Esophagus (tissue), 2 donors: Measurements from ENCODE around the gene C16orf95. TPM values are rescaled to one million over a fixed set of nuclear protein-coding genes. Genes with fewer than 3 reads are reported as not detected.
"Not testable (repeated sequence)": the region's sequence is repeated elsewhere in the genome, so short reads cannot be mapped to it uniquely, and the experiment has no call there.

Experiments used
- H3K27ac ChIP-seq, 2 donors: one replicate each; pipeline ENCODE4 v1.5.1; 2013; ENCODE audit warnings: low read depth in 2 of 2, mild to moderate bottlenecking in 2 of 2, inconsistent platforms in 1 of 2, low read length in 1 of 2, moderate library complexity in 1 of 2
- H3K27me3 ChIP-seq, 2 donors: one replicate each; pipeline ENCODE4 v1.6.1; 2013; ENCODE audit warnings: low read length in 2 of 2, control low read depth in 1 of 2, mild to moderate bottlenecking in 1 of 2; ENCODE audit not compliant: insufficient read depth in 2 of 2, control insufficient read depth in 1 of 2
- H3K36me3 ChIP-seq, 2 donors: one replicate each; pipeline ENCODE4 v1.6.1; 2013; ENCODE audit warnings: low read length in 1 of 2; ENCODE audit not compliant: control insufficient read depth in 2 of 2, insufficient read depth in 2 of 2
- H3K4me1 ChIP-seq, 2 donors: one replicate each; pipeline ENCODE4 v1.6.1; 2013; ENCODE audit warnings: low read length in 1 of 2; ENCODE audit not compliant: control insufficient read depth in 2 of 2, insufficient read depth in 2 of 2
- H3K4me3 ChIP-seq, 2 donors: one replicate each; pipeline ENCODE4 v1.5.1; 2013; ENCODE audit warnings: low read length in 2 of 2, mild to moderate bottlenecking in 2 of 2, low read depth in 1 of 2, moderate library complexity in 1 of 2
- H3K9me3 ChIP-seq, 2 donors: one replicate each; pipeline ENCODE4 v1.6.1; 2013; ENCODE audit warnings: mild to moderate bottlenecking in 2 of 2, low read depth in 1 of 2, low read length in 1 of 2, moderate library complexity in 1 of 2; ENCODE audit not compliant: control insufficient read depth in 2 of 2, insufficient read depth in 1 of 2
- WGBS, 2 donors: extraction: QIAGEN DNeasy Blood & Tissue Kit; methylation state at CpG; one replicate each; pipeline ENCODE4 v1.1.7; 2013; 5-methylcytosine and 5-hydroxymethylcytosine counted together
- polyA plus RNA-seq, 2 donors: library from polyadenylated mRNA; stranded (reverse); fragments of 200-250 nt; gene quantifications; one replicate each; pipeline ENCODE4 v1.2.3, GENCODE V29; 2013
- donor health status: healthy with polysubstance abuse.
- donor health status: Bipolar disorder and iron deficiency.

The C16orf95 gene
- polyA plus RNA-seq, 2 donors: 3.4 to 3.8 TPM

DNA sequence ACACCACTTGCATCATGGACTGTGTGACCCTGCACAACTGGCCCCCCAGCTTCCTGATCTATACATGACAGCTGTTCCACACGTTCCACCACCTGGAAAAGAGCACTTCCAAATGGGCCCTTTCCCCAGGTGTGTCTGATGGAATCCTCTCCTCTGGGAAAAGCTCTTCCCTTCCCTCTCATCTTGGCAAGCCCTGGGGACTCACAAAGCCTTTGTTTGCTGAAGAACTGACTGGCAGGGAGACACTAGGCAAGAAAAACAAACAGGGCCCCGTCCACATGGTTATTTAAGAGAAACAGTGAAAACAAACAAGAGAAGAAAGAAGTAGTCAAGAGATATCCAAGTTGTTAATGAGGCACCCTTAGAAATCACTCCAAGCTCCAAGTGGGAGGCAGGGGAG is 52.6 kb downstream of the C16orf95 start:
- peaks cover 0 to 3% of the 10 kb centered on the region in 2 donors for H3K9me3 ChIP-seq
- no peak overlapping the region for H3K4me3 ChIP-seq
- no peaks in the 10 kb centered on the region for H3K27me3 ChIP-seq
- H3K27ac ChIP-seq: no peak overlapping the region
- 48 to 50% methylated on average over 2 of the region's 2 CpGs for WGBS, 2 donors
- H3K36me3 ChIP-seq: no peaks in the 10 kb centered on the region
- no peaks in the 10 kb centered on the region for H3K4me1 ChIP-seq

GRCh38 chr16:87263418-87264052 is 53.7 kb downstream of the C16orf95 start:
- 85 to 88% methylated on average over 15 of the region's 15 CpGs for WGBS, 2 donors
- no peak overlapping the region for H3K4me3 ChIP-seq

GRCh38 chr16:87259431-87259830 is 57.8 kb downstream of the C16orf95 start:
- peaks cover 0 to 3% of the 10 kb centered on the region in 2 donors for H3K9me3 ChIP-seq
- no peak overlapping the region for H3K27ac ChIP-seq
- no peaks in the 10 kb centered on the region for H3K27me3 ChIP-seq
- no peaks in the 10 kb centered on the region for H3K4me1 ChIP-seq
- H3K36me3 ChIP-seq: no peaks in the 10 kb centered on the region
- no peak overlapping the region for H3K4me3 ChIP-seq
- 85 to 89% methylated on average over 6 of the region's 6 CpGs for WGBS, 2 donors

More at GRCh38 chr16:87263418-87264052, 53.7 kb downstream of the C16orf95 start:
- Histone ChIP-seq H3K27me3 (no peaks in the 10 kb centered on the region), H3K4me1 (no peaks in the 10 kb centered on the region), H3K36me3 (no peaks in the 10 kb centered on the region), H3K9me3 (peaks cover 0 to 3% of the 10 kb centered on the region in 2 donors), H3K27ac (no peak overlapping the region)

- H3K27me3 ChIP-seq, H3K4me3 ChIP-seq, H3K4me1 ChIP-seq, H3K9me3 ChIP-seq, H3K36me3 ChIP-seq, H3K27ac ChIP-seq: not testable (repeated sequence)
- 90 to 93% methylated on average over 3 of the region's 3 CpGs for WGBS, 2 donors
Measured at GRCh38 chr16:87258653-87259052, 58.5 kb downstream of the C16orf95 start.

DNA sequence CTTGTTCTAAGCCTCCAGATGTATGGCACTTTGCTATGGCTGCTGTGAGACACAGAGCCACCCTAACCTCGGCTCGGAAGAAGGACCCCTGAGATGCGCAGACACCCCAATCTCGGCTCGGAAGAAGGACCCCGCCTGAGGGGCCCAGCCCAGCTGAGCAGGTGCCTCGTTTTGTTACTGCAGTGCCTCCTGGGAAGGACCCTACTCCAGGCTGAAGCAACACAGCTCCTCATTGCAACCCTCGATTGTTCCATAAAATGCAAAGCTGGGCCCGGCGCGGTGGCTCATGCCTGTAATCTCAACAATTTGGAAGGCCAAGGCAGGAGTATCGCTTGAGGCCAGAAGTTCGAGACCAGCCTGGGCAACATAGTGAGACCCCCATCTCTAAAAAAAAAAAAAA is 61.3 kb downstream of the C16orf95 start:
- Histone ChIP-seq H3K4me1 (no peaks in the 10 kb centered on the region), H3K4me3 (no peak overlapping the region), H3K36me3 (no peaks in the 10 kb centered on the region), H3K27me3 (no peaks in the 10 kb centered on the region), H3K27ac (no peak overlapping the region), H3K9me3 (peaks cover 0 to 3% of the 10 kb centered on the region in 2 donors)
- WGBS, 2 donors: 91 to 93% methylated on average over 13 of the region's 13 CpGs

DNA sequence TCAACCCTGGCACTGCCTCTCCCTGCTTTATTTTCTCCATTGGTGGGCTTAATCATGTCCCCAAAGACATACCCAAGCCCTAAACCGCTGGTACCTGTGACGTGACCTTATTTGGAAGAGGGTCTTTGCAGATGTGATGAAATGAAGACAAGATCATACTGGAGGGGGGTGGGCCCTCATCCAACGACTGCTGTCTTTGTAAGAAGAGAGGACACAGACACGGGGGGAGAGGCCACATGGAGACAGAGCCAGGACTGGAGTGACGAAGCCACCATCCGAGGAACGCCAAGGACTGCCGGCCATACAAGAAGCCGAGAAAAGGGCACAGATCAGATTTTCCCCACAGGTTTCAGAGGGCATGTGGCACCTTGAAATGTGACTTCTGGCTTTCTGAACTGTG is 62.5 kb downstream of the C16orf95 start:
- Histone ChIP-seq H3K27ac (no peak overlapping the region), H3K9me3 (no peaks in the 10 kb centered on the region), H3K4me1 (no peaks in the 10 kb centered on the region), H3K36me3 (no peaks in the 10 kb centered on the region), H3K27me3 (no peaks in the 10 kb centered on the region), H3K4me3 (no peak overlapping the region)
- WGBS, 2 donors: 87 to 91% methylated on average over 9 of the region's 9 CpGs

GRCh38 chr16:87254296-87254695 is 62.9 kb downstream of the C16orf95 start:
- WGBS, 2 donors: 78 to 85% methylated on average over 10 of the region's 10 CpGs
- no peaks in the 10 kb centered on the region for H3K9me3 ChIP-seq
- H3K4me3 ChIP-seq: no peak overlapping the region
- H3K27me3 ChIP-seq: no peaks in the 10 kb centered on the region
- no peaks in the 10 kb centered on the region for H3K4me1 ChIP-seq
- H3K27ac ChIP-seq: no peak overlapping the region
- no peaks in the 10 kb centered on the region for H3K36me3 ChIP-seq

DNA sequence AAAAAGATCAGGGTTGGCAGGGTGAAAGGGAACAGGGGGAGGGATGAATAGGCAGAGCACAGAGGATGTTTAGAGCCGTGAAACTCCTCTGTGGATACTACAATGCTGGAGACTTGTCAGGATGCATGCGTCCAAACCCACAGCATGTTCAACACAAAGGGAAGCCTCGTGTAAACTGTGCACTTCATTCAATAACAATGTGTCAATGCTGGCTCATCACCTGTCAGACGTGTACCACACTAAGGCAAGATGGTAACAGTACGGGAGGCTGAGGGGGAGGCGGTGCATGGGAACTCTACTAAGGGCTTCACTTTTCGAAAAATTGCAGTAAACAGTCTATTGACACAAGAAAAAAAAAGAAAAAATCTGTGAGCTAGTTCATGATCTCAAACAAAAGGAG is 63.7 kb downstream of the C16orf95 start:
- Histone ChIP-seq H3K36me3 (no peaks in the 10 kb centered on the region), H3K27ac (no peak overlapping the region), H3K9me3 (peaks cover 0 to 2% of the 10 kb centered on the region in 2 donors), H3K4me3 (no peak overlapping the region), H3K27me3 (no peaks in the 10 kb centered on the region), H3K4me1 (no peaks in the 10 kb centered on the region)
- WGBS, 2 donors: 56 to 64% methylated on average over 7 of the region's 7 CpGs
